H9 (cell line): ENCODE results near the gene ERICH6B. TPM values are rescaled to one million over a fixed set of nuclear protein-coding genes. Genes with fewer than 3 reads are reported as not detected.

ENCODE experiments used
- DNase-seq: peaks from one replicate; pipeline ENCODE4 v3.0.0-alpha.2; 2017
- H2AFZ ChIP-seq: one replicate; pipeline ENCODE4 v1.6.1; 2013; ENCODE audit warnings: mild to moderate bottlenecking, low read length, control low read depth, moderate library complexity
- H2AK5ac ChIP-seq: 2 replicates; pipeline ENCODE4 v1.6.1; 2013; ENCODE audit warnings: low read length, control low read depth, mixed read lengths; ENCODE audit not compliant: insufficient read length
- H2BK120ac ChIP-seq: one replicate; pipeline ENCODE4 v1.6.1; 2013; ENCODE audit warnings: low read depth, mild to moderate bottlenecking, low read length, control low read depth, inconsistent platforms; ENCODE audit not compliant: poor library complexity, severe bottlenecking
- H2BK12ac ChIP-seq: 2 replicates; pipeline ENCODE4 v1.6.1; 2013; ENCODE audit warnings: low read length, control low read depth, mixed read lengths, low read depth; ENCODE audit not compliant: insufficient read length
- H2BK15ac ChIP-seq: 2 replicates; pipeline ENCODE4 v1.6.1; 2013; ENCODE audit warnings: low read depth, low read length, control low read depth
- H2BK20ac ChIP-seq: one replicate; pipeline ENCODE4 v1.6.1; 2013; ENCODE audit warnings: low read depth, mild to moderate bottlenecking, low read length, control low read depth, inconsistent platforms; ENCODE audit not compliant: poor library complexity, severe bottlenecking
- H2BK5ac ChIP-seq: 2 replicates; pipeline ENCODE4 v1.6.1; 2013; ENCODE audit warnings: low read length, control low read depth, mixed read lengths; ENCODE audit not compliant: insufficient read length
- H3K14ac ChIP-seq: 2 replicates; pipeline ENCODE4 v1.6.1; 2013; ENCODE audit warnings: low read length, control low read depth; ENCODE audit not compliant: insufficient read depth
- H3K18ac ChIP-seq: 2 replicates; pipeline ENCODE4 v1.6.1; 2013; ENCODE audit warnings: low read depth, mild to moderate bottlenecking, mixed read lengths, low read length, control low read depth; ENCODE audit not compliant: insufficient read length
- H3K23ac ChIP-seq: 2 replicates; pipeline ENCODE4 v1.6.1; 2013; ENCODE audit warnings: low read length, control low read depth, mixed read lengths, low read depth; ENCODE audit not compliant: insufficient read length
- H3K23me2 ChIP-seq: 2 replicates; pipeline ENCODE4 v1.6.1; 2013; ENCODE audit warnings: low read depth, mild to moderate bottlenecking, mixed read lengths, low read length, control low read depth; ENCODE audit not compliant: insufficient read length, poor library complexity, severe bottlenecking
- H3K27ac ChIP-seq: 2 replicates; pipeline ENCODE4 v1.5.1; 2013; ENCODE audit warnings: low read length, control low read depth, mixed read lengths, low read depth; ENCODE audit not compliant: insufficient read length
- H3K27me3 ChIP-seq: 2 replicates; pipeline ENCODE4 v1.6.1; 2013; ENCODE audit warnings: low read length, control low read depth, inconsistent platforms; ENCODE audit not compliant: insufficient read depth
- H3K4ac ChIP-seq: 2 replicates; pipeline ENCODE4 v1.6.1; 2013; ENCODE audit warnings: low read depth, mild to moderate bottlenecking, control low read depth, inconsistent platforms, low read length, moderate library complexity
- H3K4me1 ChIP-seq: 2 replicates; pipeline ENCODE4 v1.6.1; 2013; ENCODE audit warnings: low read length, control low read depth, inconsistent platforms; ENCODE audit not compliant: insufficient read depth
- H3K4me2 ChIP-seq: 2 replicates; pipeline ENCODE4 v1.6.1; 2013; ENCODE audit warnings: low read length, control low read depth, mixed read lengths; ENCODE audit not compliant: insufficient read length, insufficient read depth
- H3K56ac ChIP-seq: 2 replicates; pipeline ENCODE4 v1.6.1; 2013; ENCODE audit warnings: low read depth, mild to moderate bottlenecking, mixed read lengths, low read length, control low read depth; ENCODE audit not compliant: insufficient read length
- H3K79me1 ChIP-seq: 2 replicates; pipeline ENCODE4 v1.6.1; 2013; ENCODE audit warnings: low read depth, mild to moderate bottlenecking, moderate library complexity, low read length, control low read depth, inconsistent platforms; ENCODE audit not compliant: insufficient read depth, poor library complexity, severe bottlenecking
- H3K79me2 ChIP-seq: 2 replicates; pipeline ENCODE4 v1.6.1; 2013; ENCODE audit warnings: low read length, control low read depth, inconsistent platforms; ENCODE audit not compliant: insufficient read depth
- H3K9ac ChIP-seq: 2 replicates; pipeline ENCODE4 v1.6.1; 2013; ENCODE audit warnings: low read length, control low read depth, mixed read lengths; ENCODE audit not compliant: insufficient read length; ENCODE audit errors: extremely low read depth
- H3K9me3 ChIP-seq: one replicate; pipeline ENCODE4 v1.6.1; 2013; ENCODE audit warnings: low read depth, low read length, inconsistent platforms; ENCODE audit not compliant: control insufficient read depth
- H3T11ph ChIP-seq: one replicate; pipeline ENCODE4 v1.6.1; 2013; ENCODE audit warnings: mild to moderate bottlenecking, low read length, control low read depth, inconsistent platforms
- H4K20me1 ChIP-seq: one replicate; pipeline ENCODE4 v1.6.1; 2013; ENCODE audit not compliant: control insufficient read depth, insufficient read length, insufficient read depth
- H4K5ac ChIP-seq: 2 replicates; pipeline ENCODE4 v1.6.1; 2013; ENCODE audit warnings: low read depth, mild to moderate bottlenecking, mixed read lengths, low read length, control low read depth; ENCODE audit not compliant: insufficient read length
- H4K8ac ChIP-seq: replicated peaks from 2 replicates; pipeline ENCODE4 v1.6.1; 2013; ENCODE audit warnings: low read length, control low read depth, mixed read lengths, low read depth; ENCODE audit not compliant: insufficient read length
- H4K91ac ChIP-seq: 2 replicates; pipeline ENCODE4 v1.6.1; 2013; ENCODE audit warnings: low read depth, mild to moderate bottlenecking, moderate library complexity, mixed read lengths, low read length, control low read depth; ENCODE audit not compliant: insufficient read length
- H3K27ac Mint-ChIP-seq, 3 experiments: 2 replicates in 2 of 3; 3 replicates in 1 of 3; pipeline ENCODE4 v1.8.0; 2020 to 2021; ENCODE audit warnings: mixed read lengths in 3 of 3, mild to moderate bottlenecking in 1 of 3, moderate library complexity in 1 of 3
- H3K27me3 Mint-ChIP-seq: 2 replicates; pipeline ENCODE4 v1.8.0; 2021; ENCODE audit warnings: low read depth, mild to moderate bottlenecking, moderate library complexity, mixed read lengths
- H3K36me3 Mint-ChIP-seq, 3 experiments: 2 replicates in 2 of 3; 3 replicates in 1 of 3; pipeline ENCODE4 v1.8.0; 2020 to 2021; ENCODE audit warnings: low read depth in 3 of 3, mixed read lengths in 3 of 3; ENCODE audit not compliant: insufficient read depth in 1 of 3
- H3K4me1 Mint-ChIP-seq, 2 experiments: 2 replicates each; pipeline ENCODE4 v1.8.0; 2020; ENCODE audit warnings: mixed read lengths in 2 of 2
- H3K4me3 Mint-ChIP-seq, 2 experiments: 2 replicates in 1 of 2; 3 replicates in 1 of 2; pipeline ENCODE4 v1.8.0; 2020 to 2021; ENCODE audit warnings: mild to moderate bottlenecking in 2 of 2, mixed read lengths in 2 of 2, moderate library complexity in 1 of 2
- H3K9me3 Mint-ChIP-seq, 2 experiments: 2 replicates in 1 of 2; 3 replicates in 1 of 2; pipeline ENCODE4 v1.8.0; 2020; ENCODE audit warnings: mild to moderate bottlenecking in 2 of 2, mixed read lengths in 2 of 2, moderate library complexity in 1 of 2
- WGBS: extraction: QIAGEN DNeasy Blood & Tissue Kit; methylation state at CpG from one replicate; pipeline ENCODE4 v1.1.7; 2013; ENCODE audit warnings: missing lambda C conversion rate, low lambda C conversion rate, mixed read lengths; ENCODE audit not compliant: insufficient read length; ENCODE audit errors: extremely low coverage; 5-methylcytosine and 5-hydroxymethylcytosine counted together
- total RNA-seq: library from RNA; stranded (reverse); gene quantifications from 2 replicates; pipeline ENCODE4 v1.2.1, GENCODE V29; 2021
- TF ChIP-seq, protein P1 (sequence below): fragments of 200-600 bp; sonication (generic); conservative IDR thresholded peaks from 3 replicates; pipeline ENCODE4 v1.8.0; 2021; ENCODE audit warnings: antibody characterized with exemption, mild to moderate bottlenecking

Gene ERICH6B
- total RNA-seq, 1 experiment from 2014 or later: not detected

DNA sequence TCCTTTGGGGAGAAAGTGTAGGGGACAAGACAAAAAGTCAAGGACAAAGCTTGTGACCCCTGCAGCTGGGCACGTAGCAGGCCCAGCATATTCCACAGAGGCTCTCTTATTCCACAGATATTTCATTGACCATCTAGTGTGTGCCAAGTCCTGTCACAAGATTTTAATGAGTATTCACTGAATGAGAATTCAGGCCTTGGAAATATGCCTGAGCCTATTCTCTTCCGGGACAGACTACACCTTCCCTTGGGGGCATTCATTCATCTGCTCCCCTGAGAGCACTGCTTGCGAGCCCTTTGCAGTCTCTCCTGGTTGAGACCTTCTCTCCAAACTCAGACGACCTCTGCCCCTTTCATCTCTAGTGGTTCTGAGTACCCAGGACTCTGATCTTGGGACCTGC, 25.5 kb downstream of the ERICH6B start:
- Histone ChIP-seq H2BK15ac (no peak overlapping the region), H2AK5ac (no peak overlapping the region), H3K4ac (no peak overlapping the region), H4K91ac (no peak overlapping the region), H3K56ac (no peak overlapping the region), H2BK5ac (no peak overlapping the region), H2BK120ac (no peak overlapping the region), H4K5ac (no peak overlapping the region), H3K27ac (no peak overlapping the region), H3K79me1 (no peaks in the 10 kb centered on the region), H2BK20ac (no peak overlapping the region), H3K4me2 (no peak overlapping the region), H3K4me1 (no peaks in the 10 kb centered on the region), H2AFZ (no peak overlapping the region), H3K18ac (no peak overlapping the region), H3K9ac (no peak overlapping the region), H2BK12ac (no peak overlapping the region), H3T11ph (no peak overlapping the region), H3K14ac (no peak overlapping the region), H3K23ac (no peak overlapping the region), H3K27me3 (no peaks in the 10 kb centered on the region), H3K23me2 (no peaks in the 10 kb centered on the region), H3K9me3 (no peaks in the 10 kb centered on the region), H4K20me1 (no peaks in the 10 kb centered on the region), H4K8ac (no peak overlapping the region), H3K79me2 (no peaks in the 10 kb centered on the region)
- Mint-ChIP-seq H3K4me1 (no peaks in the 10 kb centered on the region), H3K4me3 (no peak overlapping the region), H3K9me3 (no peaks in the 10 kb centered on the region), H3K27ac (peak overlapping the region in 1 of 3 experiments; percentile 89; a peak in 1 of 7 replicates), H3K36me3 (no peaks in the 10 kb centered on the region), H3K27me3 (peaks cover 4% of the 10 kb centered on the region)
- TF ChIP-seq, protein P1, sequence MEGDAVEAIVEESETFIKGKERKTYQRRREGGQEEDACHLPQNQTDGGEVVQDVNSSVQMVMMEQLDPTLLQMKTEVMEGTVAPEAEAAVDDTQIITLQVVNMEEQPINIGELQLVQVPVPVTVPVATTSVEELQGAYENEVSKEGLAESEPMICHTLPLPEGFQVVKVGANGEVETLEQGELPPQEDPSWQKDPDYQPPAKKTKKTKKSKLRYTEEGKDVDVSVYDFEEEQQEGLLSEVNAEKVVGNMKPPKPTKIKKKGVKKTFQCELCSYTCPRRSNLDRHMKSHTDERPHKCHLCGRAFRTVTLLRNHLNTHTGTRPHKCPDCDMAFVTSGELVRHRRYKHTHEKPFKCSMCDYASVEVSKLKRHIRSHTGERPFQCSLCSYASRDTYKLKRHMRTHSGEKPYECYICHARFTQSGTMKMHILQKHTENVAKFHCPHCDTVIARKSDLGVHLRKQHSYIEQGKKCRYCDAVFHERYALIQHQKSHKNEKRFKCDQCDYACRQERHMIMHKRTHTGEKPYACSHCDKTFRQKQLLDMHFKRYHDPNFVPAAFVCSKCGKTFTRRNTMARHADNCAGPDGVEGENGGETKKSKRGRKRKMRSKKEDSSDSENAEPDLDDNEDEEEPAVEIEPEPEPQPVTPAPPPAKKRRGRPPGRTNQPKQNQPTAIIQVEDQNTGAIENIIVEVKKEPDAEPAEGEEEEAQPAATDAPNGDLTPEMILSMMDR: no peak
- no peak for DNase-seq
- WGBS: no CpG with 5 or more reads among the region's 4 CpGs
